Endothelial cell (in vitro differentiated cells): Measurements from ENCODE around the gene KCNMA1. TPM values are rescaled to one million over a fixed set of nuclear protein-coding genes. Genes with fewer than 3 reads are reported as not detected.

Experiments
- DNase-seq: peaks from one replicate; pipeline ENCODE4 v3.0.0; 2021; ENCODE audit warnings: low spot score
- H3K27ac Mint-ChIP-seq: one replicate; pipeline ENCODE4 v1.8.0; 2021; ENCODE audit warnings: mixed read lengths, inconsistent platforms; ENCODE audit not compliant: unreplicated experiment
- H3K27me3 Mint-ChIP-seq: one replicate; pipeline ENCODE4 v1.8.0; 2021; ENCODE audit warnings: mild to moderate bottlenecking, moderate library complexity, mixed read lengths, inconsistent platforms; ENCODE audit not compliant: unreplicated experiment
- H3K36me3 Mint-ChIP-seq: one replicate; pipeline ENCODE4 v1.8.0; 2021; ENCODE audit warnings: mild to moderate bottlenecking, low read depth, mixed read lengths, inconsistent platforms; ENCODE audit not compliant: unreplicated experiment
- H3K4me1 Mint-ChIP-seq: one replicate; pipeline ENCODE4 v1.8.0; 2021; ENCODE audit warnings: mild to moderate bottlenecking, mixed read lengths, inconsistent platforms; ENCODE audit not compliant: unreplicated experiment
- H3K4me3 Mint-ChIP-seq: one replicate; pipeline ENCODE4 v1.8.0; 2021; ENCODE audit warnings: mild to moderate bottlenecking, mixed read lengths, inconsistent platforms; ENCODE audit not compliant: unreplicated experiment
- H3K9me3 Mint-ChIP-seq: one replicate; pipeline ENCODE4 v1.8.0; 2021; ENCODE audit warnings: mixed read lengths, inconsistent platforms; ENCODE audit not compliant: unreplicated experiment
- CTCF ChIP-seq: fragments of 200-600 bp; sonication (generic); IDR thresholded peaks from one replicate; pipeline ENCODE4 v1.5.0; 2021; ENCODE audit warnings: antibody characterized with exemption; ENCODE audit not compliant: unreplicated experiment
- total RNA-seq: library from RNA; stranded (reverse); fragmentation: NEBNext Ultra II Directional; extraction: Animal tissue kit (Norgen Biotek cat#: 25700); gene quantifications from one replicate; pipeline ENCODE4 v1.2.1, GENCODE V29; 2021; ENCODE audit not compliant: unreplicated experiment

KCNMA1 gene
- total RNA-seq, 1 donor from 2014 or later, result 5.1 TPM

GRCh38 chr10:77289027-77289501, 348.5 kb downstream of the KCNMA1 start:
- Mint-ChIP-seq H3K4me1 (peaks cover 25% of the 10 kb centered on the region), H3K36me3 (no peaks in the 10 kb centered on the region), H3K27ac (no peak overlapping the region), H3K9me3 (no peaks in the 10 kb centered on the region), H3K4me3 (no peak overlapping the region), H3K27me3 (no peaks in the 10 kb centered on the region)
- no peak for DNase-seq
- no peak for TF ChIP-seq CTCF

- TF ChIP-seq CTCF, result no peak
- H3K36me3 Mint-ChIP-seq, result no peaks in the 10 kb centered on the region
- H3K4me1 Mint-ChIP-seq, result peaks cover 25% of the 10 kb centered on the region
- H3K27ac Mint-ChIP-seq, result no peak overlapping the region
- no peak overlapping the region for H3K4me3 Mint-ChIP-seq
- no peaks in the 10 kb centered on the region for H3K27me3 Mint-ChIP-seq
- no peaks in the 10 kb centered on the region for H3K9me3 Mint-ChIP-seq
- DNase-seq, result no peak
Measured at GRCh38 chr10:77287647-77288120, 349.9 kb downstream of the KCNMA1 start.

GRCh38 chr10:77286531-77287508, 350.8 kb downstream of the KCNMA1 start:
- no peak overlapping the region for H3K27ac Mint-ChIP-seq
- TF ChIP-seq CTCF, result no peak
- DNase-seq, result no peak
- H3K36me3 Mint-ChIP-seq, result no peaks in the 10 kb centered on the region
- peaks cover 1% of the 10 kb centered on the region for H3K27me3 Mint-ChIP-seq
- H3K4me3 Mint-ChIP-seq, result no peak overlapping the region
- no peaks in the 10 kb centered on the region for H3K9me3 Mint-ChIP-seq
- peaks cover 29% of the 10 kb centered on the region for H3K4me1 Mint-ChIP-seq

- H3K27me3 Mint-ChIP-seq, result peaks cover 1% of the 10 kb centered on the region
- TF ChIP-seq CTCF, result no peak
- peaks cover 26% of the 10 kb centered on the region for H3K4me1 Mint-ChIP-seq
- H3K36me3 Mint-ChIP-seq, result no peaks in the 10 kb centered on the region
- no peak for DNase-seq
- no peak overlapping the region for H3K4me3 Mint-ChIP-seq
- H3K27ac Mint-ChIP-seq, result no peak overlapping the region
- H3K9me3 Mint-ChIP-seq, result no peaks in the 10 kb centered on the region
Measured at GRCh38 chr10:77285529-77286182, 352.0 kb downstream of the KCNMA1 start.

GRCh38 chr10:77284797-77285196, 352.8 kb downstream of the KCNMA1 start:
- Mint-ChIP-seq H3K9me3 (no peaks in the 10 kb centered on the region), H3K27ac (no peak overlapping the region), H3K36me3 (no peaks in the 10 kb centered on the region), H3K27me3 (peaks cover 1% of the 10 kb centered on the region), H3K4me3 (no peak overlapping the region), H3K4me1 (peaks cover 23% of the 10 kb centered on the region)
- no peak for TF ChIP-seq CTCF
- no peak for DNase-seq
